Fibroblast of lung (primary cell): ENCODE results near the gene ANXA2.

Experiments
- EZH2 ChIP-seq: IDR thresholded peaks from 2 replicates; pipeline ENCODE4 v1.5.1; 2012; ENCODE audit warnings: low read length, control low read depth, mild to moderate bottlenecking; ENCODE audit errors: missing control alignments
- TF ChIP-seq, protein P1 (sequence below), 2 donors: IDR thresholded peaks in 1 of 2; conservative IDR thresholded peaks in 1 of 2; 1 replicate in 1 of 2; 2 replicates in 1 of 2; pipeline ENCODE4 v1.5.1; 2011 to 2012; ENCODE audit warnings: low read length in 2 of 2, control low read depth in 1 of 2, inconsistent platforms in 1 of 2, low read depth in 1 of 2, mild to moderate bottlenecking in 1 of 2

DNA sequence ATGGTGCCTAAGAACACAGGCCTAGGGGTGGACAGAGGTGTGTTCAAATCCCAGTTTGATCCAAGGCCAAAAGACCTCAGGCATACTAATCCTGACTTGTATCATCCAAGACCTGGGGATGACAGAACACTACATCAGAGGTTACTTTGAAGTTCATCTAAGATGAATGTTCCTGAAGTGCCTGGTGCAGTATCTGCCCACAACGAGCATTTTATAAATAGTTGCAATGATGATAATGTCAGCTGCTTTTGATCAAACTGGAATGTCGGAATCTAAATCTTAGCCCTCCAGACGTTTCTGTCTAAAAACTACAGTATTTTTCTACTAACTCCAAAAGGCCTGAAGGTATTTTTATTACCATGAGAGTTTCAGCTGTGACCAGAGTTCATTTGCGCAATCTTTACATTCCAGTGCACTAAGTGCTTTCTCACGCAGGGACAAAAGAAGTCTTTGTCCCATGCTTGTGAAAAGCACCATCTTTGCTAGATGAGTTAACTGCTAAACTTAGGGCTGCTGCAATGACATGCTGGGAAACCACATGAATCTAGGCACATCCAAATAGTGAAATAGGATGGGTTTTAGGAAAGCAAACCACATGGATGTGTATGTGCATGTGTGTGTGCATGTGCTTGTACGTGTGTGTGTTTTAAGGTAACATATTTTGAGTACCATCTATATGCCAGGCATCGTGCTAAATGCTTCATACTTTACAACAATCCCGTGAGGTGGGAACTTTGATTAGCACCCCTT lies 18.1 kb downstream of the ANXA2 start:
- TF ChIP-seq, protein P1, sequence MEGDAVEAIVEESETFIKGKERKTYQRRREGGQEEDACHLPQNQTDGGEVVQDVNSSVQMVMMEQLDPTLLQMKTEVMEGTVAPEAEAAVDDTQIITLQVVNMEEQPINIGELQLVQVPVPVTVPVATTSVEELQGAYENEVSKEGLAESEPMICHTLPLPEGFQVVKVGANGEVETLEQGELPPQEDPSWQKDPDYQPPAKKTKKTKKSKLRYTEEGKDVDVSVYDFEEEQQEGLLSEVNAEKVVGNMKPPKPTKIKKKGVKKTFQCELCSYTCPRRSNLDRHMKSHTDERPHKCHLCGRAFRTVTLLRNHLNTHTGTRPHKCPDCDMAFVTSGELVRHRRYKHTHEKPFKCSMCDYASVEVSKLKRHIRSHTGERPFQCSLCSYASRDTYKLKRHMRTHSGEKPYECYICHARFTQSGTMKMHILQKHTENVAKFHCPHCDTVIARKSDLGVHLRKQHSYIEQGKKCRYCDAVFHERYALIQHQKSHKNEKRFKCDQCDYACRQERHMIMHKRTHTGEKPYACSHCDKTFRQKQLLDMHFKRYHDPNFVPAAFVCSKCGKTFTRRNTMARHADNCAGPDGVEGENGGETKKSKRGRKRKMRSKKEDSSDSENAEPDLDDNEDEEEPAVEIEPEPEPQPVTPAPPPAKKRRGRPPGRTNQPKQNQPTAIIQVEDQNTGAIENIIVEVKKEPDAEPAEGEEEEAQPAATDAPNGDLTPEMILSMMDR (conservative IDR thresholded peaks at IDR 0.05 in 1 of 2, IDR thresholded peaks at IDR 0.05 in 1 of 2; ENCODE audit: low read depth in 1 of 2, low read length in 2 of 2), result no peak
- TF ChIP-seq EZH2, result no peak
